MG63 (cell line): ENCODE data around the gene CATSPERZ. TPM values are rescaled to one million over a fixed set of nuclear protein-coding genes. Genes with fewer than 3 reads are reported as not detected.
"Not testable (repeated sequence)": the region's sequence is repeated elsewhere in the genome, so short reads cannot be mapped to it uniquely, and the experiment has no call there.

Experiments
- DNase-seq: peaks from one replicate; pipeline ENCODE4 v3.0.0-alpha.2; 2020
- H3K27me3 ChIP-seq: fragments of 250-450 bp; sonication (Bioruptor Pico); 2 replicates; pipeline ENCODE4 v1.5.1; 2020; ENCODE audit warnings: mild to moderate bottlenecking, moderate library complexity
- H3K36me3 ChIP-seq: fragments of 250-450 bp; sonication (Bioruptor Pico); 2 replicates; pipeline ENCODE4 v1.5.1; 2020; ENCODE audit warnings: mild to moderate bottlenecking, moderate library complexity
- H3K4me3 ChIP-seq: fragments of 250-450 bp; sonication (Bioruptor Pico); 2 replicates; pipeline ENCODE4 v1.5.1; 2020; ENCODE audit warnings: mild to moderate bottlenecking, moderate library complexity
- H3K9me3 ChIP-seq: fragments of 250-450 bp; sonication (Bioruptor Pico); 2 replicates; pipeline ENCODE4 v1.5.1; 2020; ENCODE audit warnings: mild to moderate bottlenecking, moderate library complexity
- total RNA-seq: library from RNA; depleted of rRNA; stranded (reverse); fragments of >200 nt; shearing (Covaris generic); gene quantifications from 2 replicates; pipeline ENCODE4 v1.2.3, GENCODE V29; 2014; ENCODE audit warnings: low replicate concordance

CATSPERZ gene
- total RNA-seq, 1 experiment from 2014 or later, result not detected

DNA sequence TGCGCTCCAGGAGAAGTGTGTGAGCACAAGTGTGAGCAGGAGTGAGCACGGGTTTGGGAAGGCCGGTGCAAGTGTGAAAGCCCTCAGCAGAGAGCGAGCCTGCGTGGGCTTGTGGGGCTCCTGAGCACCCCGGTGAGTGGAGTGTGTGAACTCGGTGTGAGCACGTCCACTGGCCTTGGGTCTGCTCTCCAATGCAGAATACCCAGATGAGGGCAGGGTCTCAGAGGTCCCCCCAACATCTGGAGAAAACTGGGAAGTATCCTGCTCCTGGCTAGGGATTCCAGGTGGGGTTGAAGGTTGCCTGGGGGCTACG lies 6.4 kb downstream of the CATSPERZ start:
- H3K36me3 ChIP-seq, result peaks cover 8% of the 10 kb centered on the region
- H3K27me3 ChIP-seq, result no peaks in the 10 kb centered on the region
- DNase-seq, result no peak
- H3K9me3 ChIP-seq, result no peaks in the 10 kb centered on the region
- peak overlapping the region; percentile 74 for H3K4me3 ChIP-seq

DNA sequence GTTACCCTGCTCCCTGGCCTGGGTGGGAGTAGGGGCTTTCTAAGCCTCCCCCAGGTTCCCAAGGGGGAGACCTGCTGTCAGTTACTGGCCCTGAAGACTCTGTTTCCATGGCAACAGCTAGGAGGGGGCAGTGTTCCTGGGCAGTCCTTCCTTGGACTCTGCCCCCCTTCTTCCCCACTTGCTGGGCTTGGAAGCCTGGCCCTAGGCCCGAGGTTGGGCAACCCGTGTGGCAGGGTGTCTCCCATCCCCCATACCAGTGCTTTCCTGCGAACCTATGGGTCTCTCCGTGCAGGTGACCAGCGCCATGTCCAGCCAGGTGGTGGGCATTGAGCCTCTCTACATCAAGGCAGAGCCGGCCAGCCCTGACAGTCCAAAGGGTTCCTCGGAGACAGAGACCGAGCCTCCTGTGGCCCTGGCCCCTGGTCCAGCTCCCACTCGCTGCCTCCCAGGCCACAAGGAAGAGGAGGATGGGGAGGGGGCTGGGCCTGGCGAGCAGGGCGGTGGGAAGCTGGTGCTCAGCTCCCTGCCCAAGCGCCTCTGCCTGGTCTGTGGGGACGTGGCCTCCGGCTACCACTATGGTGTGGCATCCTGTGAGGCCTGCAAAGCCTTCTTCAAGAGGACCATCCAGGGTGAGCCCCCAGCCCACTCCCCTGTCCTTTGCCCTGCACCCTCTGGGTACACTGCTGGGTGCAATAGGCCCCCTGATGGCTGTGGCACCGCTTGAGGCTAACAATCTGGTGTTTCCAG lies 6.9 kb downstream of the CATSPERZ start:
- Histone ChIP-seq H3K4me3 (peak overlapping the region; percentile 74), H3K9me3 (no peaks in the 10 kb centered on the region), H3K36me3 (peaks cover 8% of the 10 kb centered on the region), H3K27me3 (no peaks in the 10 kb centered on the region)
- no peak for DNase-seq

DNA sequence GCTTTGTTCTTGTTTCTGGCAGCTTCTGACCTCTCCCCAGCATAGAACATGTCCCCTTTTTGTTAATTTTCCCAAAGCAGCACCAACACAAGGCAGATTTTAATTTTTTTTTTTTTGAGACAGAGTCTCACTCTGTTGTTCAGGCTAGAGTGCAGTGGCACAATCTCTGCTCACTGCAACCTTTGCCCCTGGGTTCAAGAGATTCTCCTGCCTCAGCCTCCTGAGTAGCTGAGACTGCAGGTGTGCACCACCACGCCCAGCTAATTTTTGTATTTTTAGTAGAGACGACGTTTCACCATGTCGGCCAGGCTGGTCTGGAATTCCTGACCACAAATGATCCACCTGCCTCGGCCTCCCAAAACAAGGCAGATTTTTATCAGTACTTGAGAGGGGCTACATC lies 7.6 kb downstream of the CATSPERZ start:
- DNase-seq, H3K9me3 ChIP-seq, H3K4me3 ChIP-seq, H3K36me3 ChIP-seq, H3K27me3 ChIP-seq: not testable (repeated sequence)

DNA sequence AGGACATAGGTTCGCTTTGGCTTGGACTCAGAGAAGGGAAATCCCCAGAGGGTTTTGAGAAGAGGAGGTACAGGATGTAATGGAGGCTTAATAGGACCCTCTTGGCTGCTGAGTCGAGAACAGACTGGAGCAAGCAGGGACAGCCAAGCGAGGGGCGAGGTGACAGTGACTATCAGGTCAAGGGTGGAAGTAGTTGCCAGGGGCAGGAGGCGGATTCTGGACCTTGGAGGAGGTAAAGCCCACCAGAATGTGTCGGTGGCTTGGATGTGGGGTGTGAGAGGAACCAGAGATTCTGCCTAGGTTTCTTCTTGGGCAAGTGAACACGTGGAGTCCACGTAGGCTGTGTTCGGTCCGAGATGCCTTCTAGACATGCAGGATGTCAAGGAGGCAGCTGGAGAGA lies 12.8 kb downstream of the CATSPERZ start:
- peaks cover 31% of the 10 kb centered on the region for H3K36me3 ChIP-seq
- H3K4me3 ChIP-seq, result no peak overlapping the region
- H3K9me3 ChIP-seq, result no peaks in the 10 kb centered on the region
- DNase-seq, result no peak
- no peaks in the 10 kb centered on the region for H3K27me3 ChIP-seq

DNA sequence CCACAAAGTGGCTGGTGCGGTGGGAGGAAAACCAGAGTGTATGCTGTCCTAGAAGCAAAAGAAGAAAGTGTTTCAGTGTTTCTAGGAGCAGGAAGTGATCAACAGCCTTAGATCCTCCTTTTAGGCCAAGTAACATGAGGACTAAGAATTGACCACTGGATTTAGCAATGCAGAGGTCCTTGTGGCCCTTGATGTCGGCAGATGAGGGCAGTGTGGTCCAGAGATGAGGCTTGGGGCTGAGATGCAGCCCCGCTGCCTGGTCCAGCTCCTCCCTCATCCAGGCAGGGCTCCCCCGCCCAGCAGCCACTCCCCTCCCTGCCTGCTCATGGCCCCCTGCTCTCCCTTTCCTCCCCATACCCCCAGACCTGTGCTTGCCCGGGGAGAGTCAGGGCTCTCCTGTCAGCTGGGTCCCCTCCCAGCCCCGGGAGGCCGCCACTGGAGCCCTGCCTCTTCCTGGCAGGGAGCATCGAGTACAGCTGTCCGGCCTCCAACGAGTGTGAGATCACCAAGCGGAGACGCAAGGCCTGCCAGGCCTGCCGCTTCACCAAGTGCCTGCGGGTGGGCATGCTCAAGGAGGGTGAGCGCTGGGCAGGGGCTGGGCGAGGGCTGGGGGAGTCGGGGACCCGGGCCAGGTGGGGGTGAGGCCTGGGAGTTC lies 13.5 kb downstream of the CATSPERZ start:
- DNase-seq, result peak; percentile 88
- peaks cover 28% of the 10 kb centered on the region for H3K36me3 ChIP-seq
- no peaks in the 10 kb centered on the region for H3K27me3 ChIP-seq
- peak overlapping the region; percentile 11 for H3K4me3 ChIP-seq
- H3K9me3 ChIP-seq, result no peaks in the 10 kb centered on the region

DNA sequence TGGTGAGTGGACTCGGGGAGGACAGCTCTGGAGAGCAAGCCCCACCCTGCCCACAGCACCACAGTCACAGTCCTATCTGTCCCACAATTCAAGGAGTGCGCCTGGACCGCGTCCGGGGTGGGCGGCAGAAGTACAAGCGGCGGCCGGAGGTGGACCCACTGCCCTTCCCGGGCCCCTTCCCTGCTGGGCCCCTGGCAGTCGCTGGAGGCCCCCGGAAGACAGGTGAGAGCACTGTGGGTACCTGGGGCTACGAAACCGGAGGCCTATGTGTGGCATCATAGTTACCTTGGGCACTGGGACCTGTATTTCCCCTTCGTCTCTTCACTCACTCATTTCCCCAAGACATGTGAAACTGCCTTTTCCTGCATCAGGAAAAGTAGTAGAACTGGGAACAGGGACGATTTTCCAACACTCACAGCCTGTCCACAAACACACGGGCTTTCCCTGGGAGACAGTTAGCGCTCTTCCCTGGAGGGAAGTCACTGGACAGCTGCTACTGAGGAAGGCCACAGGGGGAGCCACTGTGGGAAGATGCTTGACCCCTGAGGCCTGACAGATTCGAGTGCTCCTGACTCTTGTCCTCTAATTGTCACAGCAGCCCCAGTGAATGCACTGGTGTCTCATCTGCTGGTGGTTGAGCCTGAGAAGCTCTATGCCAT lies 14.1 kb downstream of the CATSPERZ start:
- H3K4me3 ChIP-seq, result peak overlapping the region; percentile 11
- H3K9me3 ChIP-seq, result no peaks in the 10 kb centered on the region
- no peaks in the 10 kb centered on the region for H3K27me3 ChIP-seq
- DNase-seq, result no peak
- H3K36me3 ChIP-seq, result peaks cover 30% of the 10 kb centered on the region

DNA sequence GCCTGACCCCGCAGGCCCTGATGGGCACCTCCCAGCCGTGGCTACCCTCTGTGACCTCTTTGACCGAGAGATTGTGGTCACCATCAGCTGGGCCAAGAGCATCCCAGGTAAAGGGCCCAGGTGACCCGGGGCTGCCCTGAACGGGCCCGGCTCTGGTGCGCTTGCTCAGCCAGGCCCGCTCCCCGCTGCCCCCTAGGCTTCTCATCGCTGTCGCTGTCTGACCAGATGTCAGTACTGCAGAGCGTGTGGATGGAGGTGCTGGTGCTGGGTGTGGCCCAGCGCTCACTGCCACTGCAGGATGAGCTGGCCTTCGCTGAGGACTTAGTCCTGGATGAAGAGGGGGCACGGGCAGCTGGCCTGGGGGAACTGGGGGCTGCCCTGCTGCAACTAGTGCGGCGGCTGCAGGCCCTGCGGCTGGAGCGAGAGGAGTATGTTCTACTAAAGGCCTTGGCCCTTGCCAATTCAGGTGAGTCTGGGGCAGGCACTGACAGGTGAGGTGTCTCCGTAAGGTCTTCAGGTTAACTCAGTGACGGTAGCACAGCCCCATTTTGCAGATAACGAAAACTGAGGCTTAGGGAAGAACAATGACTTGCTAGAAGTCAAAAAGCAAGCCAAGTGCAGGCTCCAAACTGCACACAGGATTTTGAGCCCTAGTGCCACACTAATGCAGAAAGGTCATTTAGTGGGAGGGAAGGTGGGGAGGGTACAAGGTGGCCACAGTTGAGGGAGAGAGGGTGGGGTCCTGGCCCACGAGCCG lies 14.8 kb downstream of the CATSPERZ start:
- no peaks in the 10 kb centered on the region for H3K9me3 ChIP-seq
- H3K27me3 ChIP-seq, result no peaks in the 10 kb centered on the region
- no peak overlapping the region for H3K4me3 ChIP-seq
- no peak for DNase-seq
- peaks cover 34% of the 10 kb centered on the region for H3K36me3 ChIP-seq

DNA sequence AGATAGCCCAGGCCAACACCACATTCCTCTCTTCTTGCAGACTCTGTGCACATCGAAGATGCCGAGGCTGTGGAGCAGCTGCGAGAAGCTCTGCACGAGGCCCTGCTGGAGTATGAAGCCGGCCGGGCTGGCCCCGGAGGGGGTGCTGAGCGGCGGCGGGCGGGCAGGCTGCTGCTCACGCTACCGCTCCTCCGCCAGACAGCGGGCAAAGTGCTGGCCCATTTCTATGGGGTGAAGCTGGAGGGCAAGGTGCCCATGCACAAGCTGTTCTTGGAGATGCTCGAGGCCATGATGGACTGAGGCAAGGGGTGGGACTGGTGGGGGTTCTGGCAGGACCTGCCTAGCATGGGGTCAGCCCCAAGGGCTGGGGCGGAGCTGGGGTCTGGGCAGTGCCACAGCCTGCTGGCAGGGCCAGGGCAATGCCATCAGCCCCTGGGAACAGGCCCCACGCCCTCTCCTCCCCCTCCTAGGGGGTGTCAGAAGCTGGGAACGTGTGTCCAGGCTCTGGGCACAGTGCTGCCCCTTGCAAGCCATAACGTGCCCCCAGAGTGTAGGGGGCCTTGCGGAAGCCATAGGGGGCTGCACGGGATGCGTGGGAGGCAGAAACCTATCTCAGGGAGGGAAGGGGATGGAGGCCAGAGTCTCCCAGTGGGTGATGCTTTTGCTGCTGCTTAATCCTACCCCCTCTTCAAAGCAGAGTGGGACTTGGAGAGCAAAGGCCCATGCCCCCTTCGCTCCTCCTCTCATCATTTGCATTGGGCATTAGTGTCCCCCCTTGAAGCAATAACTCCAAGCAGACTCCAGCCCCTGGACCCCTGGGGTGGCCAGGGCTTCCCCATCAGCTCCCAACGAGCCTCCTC lies 15.7 kb downstream of the CATSPERZ start:
- peaks cover 37% of the 10 kb centered on the region for H3K36me3 ChIP-seq
- H3K9me3 ChIP-seq, H3K27me3 ChIP-seq, DNase-seq: not testable (repeated sequence)
- peak overlapping the region; percentile 93 for H3K4me3 ChIP-seq

DNA sequence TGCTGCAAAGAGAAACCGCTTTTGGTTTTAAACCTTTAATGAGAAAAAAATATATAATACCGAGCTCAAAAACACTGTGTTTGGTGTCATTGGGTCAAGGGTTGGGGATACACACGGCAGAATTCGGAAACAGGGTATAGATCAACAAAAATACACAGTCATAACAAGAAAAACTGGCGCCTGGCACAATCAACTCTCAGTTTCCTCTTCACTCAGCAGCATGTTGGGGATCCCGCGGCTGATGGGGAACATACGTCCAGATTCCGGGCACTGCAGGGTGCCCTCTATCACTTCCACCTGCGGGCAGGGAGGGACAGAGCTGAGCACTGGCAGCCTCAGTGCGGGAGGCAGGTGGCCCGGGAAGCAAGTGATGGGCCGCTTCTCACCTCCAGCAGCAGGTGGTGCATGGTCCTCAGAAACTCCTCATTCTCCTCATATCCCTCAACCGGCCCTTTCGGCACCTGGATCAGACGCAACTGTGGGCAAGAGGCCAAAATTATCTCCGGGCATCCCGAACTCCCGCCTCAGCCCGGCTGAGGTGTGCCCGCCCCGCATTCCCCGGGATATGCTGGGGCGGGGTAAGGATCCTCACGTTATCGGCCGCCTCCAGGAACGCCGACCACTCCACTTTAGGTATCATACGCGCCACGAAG lies 16.6 kb downstream of the CATSPERZ start:
- no peaks in the 10 kb centered on the region for H3K27me3 ChIP-seq
- DNase-seq, result no peak
- no peaks in the 10 kb centered on the region for H3K9me3 ChIP-seq

DNA sequence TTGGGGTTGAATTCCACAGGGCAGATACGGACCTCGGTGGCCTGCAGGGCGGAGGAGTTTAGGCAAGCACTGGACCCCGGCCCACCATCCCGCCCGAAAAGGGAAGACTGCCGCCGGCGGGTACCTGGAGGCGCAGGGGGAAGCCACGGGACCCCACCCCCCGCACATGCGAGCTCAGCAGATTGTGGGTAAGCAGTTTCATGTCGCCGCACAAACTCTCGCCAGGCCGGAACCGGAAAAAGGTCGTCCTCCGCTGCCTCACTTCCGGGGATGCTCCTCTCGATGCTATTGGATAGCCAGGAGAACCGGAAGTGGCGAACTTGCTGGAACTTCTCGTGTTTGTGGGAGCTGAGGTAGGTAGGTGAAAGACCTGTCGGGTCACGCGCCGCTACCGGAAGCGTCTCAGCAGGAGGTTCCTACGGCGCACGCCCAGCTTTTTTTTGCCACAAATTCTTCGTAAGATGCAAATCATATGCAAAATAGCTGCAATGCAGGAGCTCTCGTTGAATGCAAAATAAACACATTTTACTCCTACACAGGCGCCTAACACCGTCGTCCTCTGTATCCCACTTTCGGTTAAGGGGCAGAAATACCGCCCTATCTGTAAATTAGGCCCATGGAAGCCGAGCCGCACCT lies 17.3 kb downstream of the CATSPERZ start, which contains the start of gene TRMT112:
Gene TRMT112, minus strand, starts transcription at position 235 of the 636 bp plus-strand sequence. Its CDS starts 33 bp downstream, at position 202.
- Histone ChIP-seq H3K27me3 (no peaks in the 10 kb centered on the region), H3K4me3 (peak within 1 kb of the TSS; percentile 93)

More for the DNA sequence above, 16.6 kb downstream of the CATSPERZ start:
- H3K4me3 ChIP-seq, result peak overlapping the region; percentile 93
- peaks cover 37% of the 10 kb centered on the region for H3K36me3 ChIP-seq

DNA sequence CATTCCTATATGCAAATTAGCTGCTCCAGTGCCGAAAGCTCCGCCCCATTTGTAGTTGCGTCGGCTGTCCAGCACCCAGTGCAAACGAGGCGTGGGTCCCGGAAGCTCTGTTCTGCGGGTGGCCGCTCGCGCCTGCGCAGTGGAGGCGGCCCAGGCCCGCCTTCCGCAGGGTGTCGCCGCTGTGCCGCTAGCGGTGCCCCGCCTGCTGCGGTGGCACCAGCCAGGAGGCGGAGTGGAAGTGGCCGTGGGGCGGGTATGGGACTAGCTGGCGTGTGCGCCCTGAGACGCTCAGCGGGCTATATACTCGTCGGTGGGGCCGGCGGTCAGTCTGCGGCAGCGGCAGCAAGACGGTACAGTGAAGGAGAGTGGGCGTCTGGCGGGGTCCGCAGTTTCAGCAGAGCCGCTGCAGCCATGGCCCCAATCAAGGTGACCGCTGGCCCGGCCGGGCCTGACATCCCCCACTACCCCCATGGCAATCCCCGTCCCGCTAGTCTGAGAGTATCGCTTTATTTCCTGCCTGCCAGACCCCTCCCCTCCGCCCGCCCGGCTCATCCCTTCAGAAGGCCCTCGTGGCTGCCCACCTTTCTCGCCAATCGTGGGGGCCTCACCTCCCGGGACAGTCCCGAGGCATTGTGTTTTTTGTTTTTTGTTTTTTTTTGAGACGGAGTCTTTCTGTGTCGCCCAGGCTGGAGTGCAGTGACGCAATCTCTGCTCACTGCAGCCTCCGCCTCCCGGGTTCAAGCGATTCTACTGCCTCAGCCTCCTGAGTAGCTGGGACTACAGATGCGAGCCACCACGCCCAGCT lies 18.0 kb downstream of the CATSPERZ start, which contains the start of gene PRDX5:
Gene PRDX5, plus strand, starts transcription at position 161 of the 805 bp plus-strand sequence. Its CDS starts 95 bp downstream, at position 256.
- DNase-seq, result peak; percentile 96
- Histone ChIP-seq H3K27me3 (no peaks in the 10 kb centered on the region), H3K4me3 (peak within 1 kb of the TSS; percentile 93), H3K9me3 (no peaks in the 10 kb centered on the region), H3K36me3 (peaks cover 37% of the 10 kb centered on the region)

More for the DNA sequence above, 17.3 kb downstream of the CATSPERZ start, which contains the start of gene TRMT112:
- no peaks in the 10 kb centered on the region for H3K9me3 ChIP-seq
- peaks cover 37% of the 10 kb centered on the region for H3K36me3 ChIP-seq
- peak; percentile 97 for DNase-seq

DNA sequence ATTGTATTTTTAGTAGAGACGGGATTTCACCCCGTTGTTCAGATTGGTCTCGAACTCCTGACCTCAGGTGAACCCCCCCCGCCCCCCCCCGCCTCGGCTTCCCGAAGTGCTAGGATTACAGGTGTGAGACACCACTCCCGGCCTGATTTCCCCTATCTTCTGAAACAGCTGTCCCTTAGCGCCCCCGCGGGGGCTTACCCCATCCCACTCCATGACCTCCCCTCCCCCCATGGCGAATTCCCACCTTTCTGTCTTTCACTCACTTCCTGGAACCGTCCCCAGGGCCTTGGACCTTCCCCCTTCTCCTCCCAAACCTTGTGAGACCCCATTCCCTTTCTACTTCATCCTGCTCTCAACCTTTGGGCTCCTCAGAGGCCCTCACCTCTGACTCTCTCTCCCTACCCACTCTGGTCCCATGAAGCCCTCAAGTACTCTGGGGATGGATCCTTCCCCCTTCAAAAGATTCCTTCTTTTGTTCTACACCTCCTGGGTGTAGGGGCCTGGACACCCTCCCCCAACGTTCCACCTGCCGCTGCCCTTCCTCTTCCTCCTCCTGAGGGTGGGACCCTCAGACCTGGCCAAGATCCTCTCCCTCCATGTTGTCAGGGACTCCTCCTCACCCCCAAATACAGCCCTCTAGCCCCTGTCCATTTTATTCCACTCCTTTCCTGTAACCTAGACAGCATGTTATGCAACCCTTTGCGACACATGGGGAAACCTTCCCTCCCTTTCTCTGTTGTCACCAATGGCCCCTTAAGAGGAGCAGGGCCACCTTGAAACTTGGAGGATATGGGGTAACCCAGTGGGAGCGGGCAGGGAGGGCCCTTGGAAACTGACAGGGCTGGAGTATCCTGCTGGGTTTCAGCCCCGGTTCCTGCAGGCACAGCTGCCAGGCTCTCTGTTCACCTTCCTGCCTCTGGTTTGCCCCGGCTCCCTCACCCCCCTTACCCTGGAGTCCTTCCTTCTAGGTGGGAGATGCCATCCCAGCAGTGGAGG lies 18.9 kb downstream of the CATSPERZ start:
- DNase-seq, result no peak
- H3K36me3 ChIP-seq, result peaks cover 36% of the 10 kb centered on the region
- H3K27me3 ChIP-seq, result no peaks in the 10 kb centered on the region
- H3K4me3 ChIP-seq, result peak overlapping the region; percentile 93
- H3K9me3 ChIP-seq, result no peaks in the 10 kb centered on the region

DNA sequence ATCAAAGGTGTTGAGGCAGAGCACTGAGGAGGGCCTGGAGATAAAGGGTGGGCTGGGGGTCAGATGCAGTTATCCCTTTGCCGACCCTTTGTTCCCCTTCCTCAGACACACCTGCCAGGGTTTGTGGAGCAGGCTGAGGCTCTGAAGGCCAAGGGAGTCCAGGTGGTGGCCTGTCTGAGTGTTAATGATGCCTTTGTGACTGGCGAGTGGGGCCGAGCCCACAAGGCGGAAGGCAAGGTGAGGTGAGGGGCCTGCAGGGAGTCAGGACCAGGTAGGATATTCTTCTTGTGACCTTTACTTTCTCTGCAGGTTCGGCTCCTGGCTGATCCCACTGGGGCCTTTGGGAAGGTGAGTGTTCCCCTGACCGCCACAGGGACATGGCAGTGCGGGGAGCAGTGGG lies 20.4 kb downstream of the CATSPERZ start:
- no peak for DNase-seq
- Histone ChIP-seq H3K27me3 (no peaks in the 10 kb centered on the region), H3K4me3 (no peak overlapping the region), H3K9me3 (no peaks in the 10 kb centered on the region), H3K36me3 (peaks cover 22% of the 10 kb centered on the region)
